Neural progenitor cell (in vitro differentiated cells): ENCODE measurements around the gene NUP62. TPM values are rescaled to one million over a fixed set of nuclear protein-coding genes. Genes with fewer than 3 reads are reported as not detected.
"Not testable (repeated sequence)": the region's sequence is repeated elsewhere in the genome, so short reads cannot be mapped to it uniquely, and the experiment has no call there.

ENCODE experiments used
- DNase-seq: peaks from one replicate; pipeline ENCODE4 v3.0.0-alpha.2; 2016; ENCODE audit warnings: low spot score
- H2AFZ ChIP-seq: fragments of 200-600 bp; sonication (generic); replicated peaks from 2 replicates; pipeline ENCODE4 v1.6.1; 2016; ENCODE audit warnings: antibody characterized with exemption
- H3F3A ChIP-seq: fragments of 200-600 bp; sonication (generic); 2 replicates; pipeline ENCODE4 v1.6.1; 2016; ENCODE audit warnings: antibody characterized with exemption, low read depth
- H3K27ac ChIP-seq: fragments of 200-600 bp; sonication (generic); 2 replicates; pipeline ENCODE4 v1.5.1; 2016; ENCODE audit warnings: mild to moderate bottlenecking
- H3K27me3 ChIP-seq: fragments of 200-600 bp; sonication (generic); 2 replicates; pipeline ENCODE4 v1.6.1; 2016; ENCODE audit warnings: mild to moderate bottlenecking, moderate library complexity
- H3K36me3 ChIP-seq: fragments of 200-600 bp; sonication (generic); 2 replicates; pipeline ENCODE4 v1.5.1; 2016
- H3K4me1 ChIP-seq: fragments of 200-600 bp; sonication (generic); 2 replicates; pipeline ENCODE4 v1.6.1; 2016; ENCODE audit warnings: mixed run types
- H3K4me2 ChIP-seq: fragments of 200-600 bp; sonication (generic); 2 replicates; pipeline ENCODE4 v1.6.1; 2016
- H3K4me3 ChIP-seq: fragments of 200-600 bp; sonication (generic); 2 replicates; pipeline ENCODE4 v1.5.1; 2016
- H3K79me2 ChIP-seq: fragments of 200-600 bp; sonication (generic); 2 replicates; pipeline ENCODE4 v1.6.1; 2016; ENCODE audit warnings: low read depth
- H3K9ac ChIP-seq: fragments of 200-600 bp; sonication (generic); 2 replicates; pipeline ENCODE4 v1.6.1; 2016
- H3K9me3 ChIP-seq: fragments of 200-600 bp; sonication (generic); 2 replicates; pipeline ENCODE4 v1.5.1; 2016; ENCODE audit warnings: low read depth
- H4K20me1 ChIP-seq: fragments of 200-600 bp; sonication (generic); 2 replicates; pipeline ENCODE4 v1.6.1; 2016; ENCODE audit warnings: low read depth
- H3K27ac Mint-ChIP-seq: 3 replicates; pipeline ENCODE4 v1.8.0; 2021; ENCODE audit warnings: mixed read lengths
- H3K27me3 Mint-ChIP-seq: 2 replicates; pipeline ENCODE4 v1.8.0; 2022; ENCODE audit warnings: low read depth, mild to moderate bottlenecking, inconsistent platforms, moderate library complexity, mixed read lengths; ENCODE audit not compliant: insufficient read depth
- H3K36me3 Mint-ChIP-seq: 3 replicates; pipeline ENCODE4 v1.8.0; 2021; ENCODE audit warnings: mixed read lengths
- H3K4me1 Mint-ChIP-seq: 3 replicates; pipeline ENCODE4 v1.8.0; 2021; ENCODE audit warnings: mixed read lengths
- H3K4me3 Mint-ChIP-seq: 3 replicates; pipeline ENCODE4 v1.8.0; 2021; ENCODE audit warnings: mild to moderate bottlenecking, moderate library complexity, mixed read lengths
- H3K9me3 Mint-ChIP-seq: 3 replicates; pipeline ENCODE4 v1.8.0; 2020; ENCODE audit warnings: mixed read lengths
- EZH2 ChIP-seq: fragments of 200-600 bp; sonication (generic); IDR thresholded peaks from 2 replicates; pipeline ENCODE4 v1.6.1; 2017; ENCODE audit warnings: antibody characterized with exemption, mild to moderate bottlenecking, moderate library complexity
- EZH2phosphoT487 ChIP-seq: fragments of 200-600 bp; sonication (generic); IDR thresholded peaks from 2 replicates; pipeline ENCODE4 v1.6.1; 2017; ENCODE audit warnings: antibody characterized with exemption
- total RNA-seq: library from RNA; depleted of rRNA; stranded (reverse); fragments of >200 nt; gene quantifications from 2 replicates; pipeline ENCODE4 v1.2.3, GENCODE V29; 2015; ENCODE audit warnings: low replicate concordance
- TF ChIP-seq, protein P1 (sequence below): fragments of 200-600 bp; sonication (generic); IDR thresholded peaks from 2 replicates; pipeline ENCODE4 v1.5.1; 2017; ENCODE audit warnings: antibody characterized with exemption, mild to moderate bottlenecking

NUP62 gene
- total RNA-seq, 1 donor from 2014 or later = 48.2 TPM

DNA sequence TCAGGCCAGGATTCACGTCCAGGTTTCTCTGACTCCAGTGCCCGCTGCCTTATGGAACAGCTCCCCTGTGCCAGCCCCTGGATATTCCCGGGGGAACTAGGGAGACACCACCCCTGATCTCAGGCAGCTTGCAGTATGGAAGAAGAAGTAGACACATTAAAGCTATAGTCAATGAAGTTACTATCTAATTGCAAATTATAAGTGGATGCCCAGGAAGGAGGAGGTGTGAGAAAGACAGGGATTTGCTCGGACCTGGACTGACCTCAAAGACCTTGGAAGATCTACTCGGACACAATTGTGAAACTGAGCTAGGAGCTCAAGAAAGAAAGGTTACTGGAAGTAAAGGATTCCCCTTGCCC, 21.3 kb upstream of the NUP62 start:
- Mint-ChIP-seq H3K9me3 (no peaks in the 10 kb centered on the region), H3K4me3 (no peak overlapping the region), H3K36me3 (no peaks in the 10 kb centered on the region), H3K4me1 (peaks cover 26% of the 10 kb centered on the region), H3K27me3 (peaks cover 3% of the 10 kb centered on the region), H3K27ac (peak overlapping the region; percentile 51)
- Histone ChIP-seq H4K20me1 (no peaks in the 10 kb centered on the region), H3K4me3 (no peak overlapping the region), H3K9me3 (no peaks in the 10 kb centered on the region), H3K27me3 (no peaks in the 10 kb centered on the region), H2AFZ (no peak overlapping the region), H3K4me1 (no peaks in the 10 kb centered on the region), H3F3A (no peaks in the 10 kb centered on the region), H3K9ac (no peak overlapping the region), H3K36me3 (no peaks in the 10 kb centered on the region), H3K27ac (no peak overlapping the region), H3K4me2 (no peak overlapping the region), H3K79me2 (no peaks in the 10 kb centered on the region)
- DNase-seq = no peak
- TF ChIP-seq EZH2 = no peak
- TF ChIP-seq, protein P1, sequence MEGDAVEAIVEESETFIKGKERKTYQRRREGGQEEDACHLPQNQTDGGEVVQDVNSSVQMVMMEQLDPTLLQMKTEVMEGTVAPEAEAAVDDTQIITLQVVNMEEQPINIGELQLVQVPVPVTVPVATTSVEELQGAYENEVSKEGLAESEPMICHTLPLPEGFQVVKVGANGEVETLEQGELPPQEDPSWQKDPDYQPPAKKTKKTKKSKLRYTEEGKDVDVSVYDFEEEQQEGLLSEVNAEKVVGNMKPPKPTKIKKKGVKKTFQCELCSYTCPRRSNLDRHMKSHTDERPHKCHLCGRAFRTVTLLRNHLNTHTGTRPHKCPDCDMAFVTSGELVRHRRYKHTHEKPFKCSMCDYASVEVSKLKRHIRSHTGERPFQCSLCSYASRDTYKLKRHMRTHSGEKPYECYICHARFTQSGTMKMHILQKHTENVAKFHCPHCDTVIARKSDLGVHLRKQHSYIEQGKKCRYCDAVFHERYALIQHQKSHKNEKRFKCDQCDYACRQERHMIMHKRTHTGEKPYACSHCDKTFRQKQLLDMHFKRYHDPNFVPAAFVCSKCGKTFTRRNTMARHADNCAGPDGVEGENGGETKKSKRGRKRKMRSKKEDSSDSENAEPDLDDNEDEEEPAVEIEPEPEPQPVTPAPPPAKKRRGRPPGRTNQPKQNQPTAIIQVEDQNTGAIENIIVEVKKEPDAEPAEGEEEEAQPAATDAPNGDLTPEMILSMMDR = no peak
- no peak for TF ChIP-seq EZH2phosphoT487

DNA sequence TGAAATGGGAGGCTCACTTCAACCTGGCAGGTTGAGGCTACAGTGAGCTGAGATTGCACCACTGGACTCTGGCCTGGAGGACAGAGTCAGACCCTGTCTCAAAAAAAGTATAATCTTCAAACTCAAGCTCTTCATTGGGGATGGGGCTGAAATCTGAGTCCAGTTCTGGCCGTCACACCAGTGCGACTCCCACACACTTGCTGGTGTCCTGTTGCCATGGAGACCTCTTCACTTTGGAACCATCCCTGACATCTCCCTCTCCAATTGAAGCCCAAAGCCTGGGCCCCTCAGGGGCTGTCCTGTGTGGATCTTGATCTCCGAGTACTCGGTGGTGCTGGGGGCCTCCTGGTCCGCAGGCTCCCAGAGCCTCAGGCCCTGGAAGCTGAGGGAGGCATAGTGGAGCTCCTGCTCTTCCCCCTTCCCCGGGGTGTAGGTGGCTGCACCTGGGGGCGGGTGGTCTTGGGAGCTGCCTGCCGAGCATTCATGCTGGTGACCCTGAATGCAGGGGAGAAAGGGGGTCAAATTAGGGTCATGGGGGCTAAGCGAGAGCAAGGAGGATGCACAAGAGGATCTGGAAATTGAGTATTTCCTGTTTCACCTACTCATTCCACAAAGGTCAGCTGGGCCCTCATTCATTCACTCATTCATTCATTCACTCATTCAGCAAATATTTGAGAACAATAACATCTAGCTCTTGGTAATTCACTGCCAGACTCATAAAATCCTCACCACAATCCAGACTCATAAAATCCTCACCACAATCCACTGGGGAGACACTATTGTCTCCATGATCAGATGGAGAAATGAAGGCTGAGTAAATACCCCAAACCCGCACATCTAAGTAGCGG, 20.7 kb upstream of the NUP62 start:
- no peaks in the 10 kb centered on the region for H3K36me3 Mint-ChIP-seq
- H2AFZ ChIP-seq = no peak overlapping the region
- no peaks in the 10 kb centered on the region for H4K20me1 ChIP-seq
- TF ChIP-seq EZH2phosphoT487 (no peak), EZH2 (no peak)
- TF ChIP-seq, protein P1 = no peak
- H3K4me1 ChIP-seq = no peaks in the 10 kb centered on the region
- no peaks in the 10 kb centered on the region for H3K27me3 ChIP-seq
- no peak for DNase-seq
- H3K79me2 ChIP-seq = no peaks in the 10 kb centered on the region
- H3K9me3 Mint-ChIP-seq = no peaks in the 10 kb centered on the region
- no peaks in the 10 kb centered on the region for H3F3A ChIP-seq
- peak overlapping the region; percentile 53 for H3K4me3 Mint-ChIP-seq
- peaks cover 3% of the 10 kb centered on the region for H3K27me3 Mint-ChIP-seq
- H3K27ac Mint-ChIP-seq = peak overlapping the region; percentile 86
- no peaks in the 10 kb centered on the region for H3K9me3 ChIP-seq
- no peaks in the 10 kb centered on the region for H3K36me3 ChIP-seq
- H3K4me3 ChIP-seq = no peak overlapping the region
- no peak overlapping the region for H3K9ac ChIP-seq
- H3K27ac ChIP-seq = no peak overlapping the region
- no peak overlapping the region for H3K4me2 ChIP-seq
- peaks cover 26% of the 10 kb centered on the region for H3K4me1 Mint-ChIP-seq

DNA sequence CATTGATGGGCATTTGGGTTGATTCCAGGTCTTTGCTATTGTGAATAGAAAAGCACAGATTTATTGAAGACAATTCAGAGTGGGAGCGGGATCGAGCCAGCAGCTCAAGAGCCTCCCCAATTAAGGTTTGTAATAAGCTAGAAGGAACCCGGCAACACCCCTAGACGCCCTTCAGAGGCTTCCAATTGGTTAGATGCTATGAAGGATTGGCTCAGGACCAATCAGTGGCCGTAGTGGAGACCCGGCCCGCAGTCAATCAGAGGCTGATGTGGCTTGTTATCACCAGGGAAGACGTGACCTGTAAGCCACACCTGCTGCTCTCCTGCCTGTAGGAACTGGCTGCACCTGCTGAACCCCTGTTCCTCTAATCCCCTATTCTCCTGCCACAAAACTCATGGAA, 17.1 kb upstream of the NUP62 start:
- Mint-ChIP-seq H3K4me3 (no peak overlapping the region), H3K27ac (no peak overlapping the region), H3K4me1 (peaks cover 19% of the 10 kb centered on the region), H3K9me3 (no peaks in the 10 kb centered on the region), H3K27me3 (peaks cover 3% of the 10 kb centered on the region), H3K36me3 (no peaks in the 10 kb centered on the region)
- Histone ChIP-seq H3K27me3 (peaks cover 7% of the 10 kb centered on the region), H3K9me3 (no peaks in the 10 kb centered on the region), H3F3A (no peaks in the 10 kb centered on the region), H3K36me3 (no peaks in the 10 kb centered on the region), H3K4me3 (no peak overlapping the region), H3K27ac (no peak overlapping the region), H3K9ac (no peak overlapping the region), H3K4me2 (no peak overlapping the region), H3K4me1 (no peaks in the 10 kb centered on the region), H2AFZ (no peak overlapping the region), H3K79me2 (no peaks in the 10 kb centered on the region), H4K20me1 (no peaks in the 10 kb centered on the region)
- DNase-seq = no peak
- TF ChIP-seq, protein P1 = no peak
- TF ChIP-seq EZH2phosphoT487 (no peak), EZH2 (no peak)

DNA sequence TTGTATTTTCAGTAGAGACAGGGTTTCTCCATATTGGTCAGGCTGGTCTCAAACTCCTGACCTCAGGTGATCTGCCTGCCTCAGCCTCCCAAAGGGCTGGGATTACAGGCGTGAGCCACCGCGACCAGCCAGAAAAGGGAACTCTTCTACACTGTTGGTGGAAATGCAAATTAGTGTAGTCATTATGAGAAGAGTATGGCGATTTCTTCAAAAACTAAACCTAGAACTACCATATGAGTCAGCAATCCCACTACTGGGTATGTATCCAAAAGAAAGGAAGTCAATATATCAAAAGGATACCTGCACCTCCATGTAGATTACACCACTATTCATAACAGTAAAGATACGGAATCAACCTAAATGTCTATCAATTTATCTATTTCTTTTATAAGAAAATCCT, 15.3 kb upstream of the NUP62 start:
- H4K20me1 ChIP-seq, H3K27ac Mint-ChIP-seq, DNase-seq, H3K4me1 ChIP-seq, H3K9me3 ChIP-seq, H3K36me3 ChIP-seq, H3F3A ChIP-seq, H3K79me2 ChIP-seq, H3K27me3 Mint-ChIP-seq, H3K9me3 Mint-ChIP-seq, H3K27me3 ChIP-seq, H3K4me3 ChIP-seq, H2AFZ ChIP-seq, H3K4me3 Mint-ChIP-seq, H3K9ac ChIP-seq, H3K36me3 Mint-ChIP-seq, H3K4me2 ChIP-seq, H3K27ac ChIP-seq: not testable (repeated sequence)
- H3K4me1 Mint-ChIP-seq = peaks cover 20% of the 10 kb centered on the region
